ENCODE data around the gene RRP1B. TPM values are rescaled to one million over a fixed set of nuclear protein-coding genes. Genes with fewer than 3 reads are reported as not detected.

The RRP1B gene
- total and polyA plus RNA-seq, 2 experiments from 2014 or later: 54.8 to 95.7 TPM

- TF ChIP-seq ZNF462 (CRISPR knock-in tag; IDR thresholded peaks at IDR 0.05) (no peak), REST (IDR thresholded peaks at IDR 0.05; ENCODE audit: unreplicated experiment) (no peak), JUNB (IDR thresholded peaks at IDR 0.05; ENCODE audit: unreplicated experiment) (no peak)
Measured at GRCh38 chr21:43676391-43676790, 17.0 kb downstream of the RRP1B start (continued).

- H3K4me2 ChIP-seq: no peak overlapping the region
- no peak overlapping the region for H3K4me3 ChIP-seq
- H2AFZ ChIP-seq: no peak overlapping the region
- no peaks in the 10 kb centered on the region for H3K4me1 ChIP-seq (ENCODE audit: insufficient read depth)
- no peaks in the 10 kb centered on the region for H3K9me2 ChIP-seq (ENCODE audit: insufficient read depth)
- no peaks in the 10 kb centered on the region for H3K4me1 Mint-ChIP-seq
- no peak overlapping the region for H3K27ac Mint-ChIP-seq
- H3K27ac ChIP-seq (ENCODE audit: low read depth): 0 out of 2 replicates have a peak overlapping the region, but pooled peaks have one; percentile 9
- H3K27me3 ChIP-seq (ENCODE audit: insufficient read depth): no peaks in the 10 kb centered on the region
- ATAC-seq (no peak), DNase-seq (ENCODE audit: low spot score) (no peak)
- no peak overlapping the region for H3K4me3 Mint-ChIP-seq
- peaks cover 35% of the 10 kb centered on the region for H4K20me1 ChIP-seq (replicated peaks; ENCODE audit: insufficient read depth)
- H3K9me3 Mint-ChIP-seq: no peaks in the 10 kb centered on the region
- H3K27me3 Mint-ChIP-seq (ENCODE audit: insufficient read depth, low read depth, poor library complexity): peaks cover 2% of the 10 kb centered on the region
- H3K36me3 Mint-ChIP-seq (ENCODE audit: low read depth): peaks cover 85% of the 10 kb centered on the region
- H3K36me3 ChIP-seq (ENCODE audit: insufficient read depth): peaks cover 60% of the 10 kb centered on the region
- peaks cover 59% of the 10 kb centered on the region for H3K79me2 ChIP-seq (replicated peaks; ENCODE audit: insufficient read depth)
- H3F3A ChIP-seq (replicated peaks; ENCODE audit: low read depth): peaks cover 4% of the 10 kb centered on the region; the same call in 1 of the 2 replicates
- TF ChIP-seq ZNF462 (CRISPR knock-in tag; IDR thresholded peaks at IDR 0.05): no peak
- TF ChIP-seq CREB1 (CRISPR knock-in tag; IDR thresholded peaks at IDR 0.05; ENCODE audit: low read depth): no peak
Measured at GRCh38 chr21:43679951-43680350, 20.6 kb downstream of the RRP1B start.

Data from GM23338 (cell line).